NCI-H1105 (cell line): Measurements from ENCODE around the gene ZBTB7C.

Source experiments
- DNase-seq: peaks from one replicate; lab custom pipeline; 2025; lab: John Stamatoyannopoulos, UW

ZBTB7C gene

GRCh38 chr18:48323151-48323550, 86.0 kb downstream of the ZBTB7C start:
- DNase-seq: no peak

DNA sequence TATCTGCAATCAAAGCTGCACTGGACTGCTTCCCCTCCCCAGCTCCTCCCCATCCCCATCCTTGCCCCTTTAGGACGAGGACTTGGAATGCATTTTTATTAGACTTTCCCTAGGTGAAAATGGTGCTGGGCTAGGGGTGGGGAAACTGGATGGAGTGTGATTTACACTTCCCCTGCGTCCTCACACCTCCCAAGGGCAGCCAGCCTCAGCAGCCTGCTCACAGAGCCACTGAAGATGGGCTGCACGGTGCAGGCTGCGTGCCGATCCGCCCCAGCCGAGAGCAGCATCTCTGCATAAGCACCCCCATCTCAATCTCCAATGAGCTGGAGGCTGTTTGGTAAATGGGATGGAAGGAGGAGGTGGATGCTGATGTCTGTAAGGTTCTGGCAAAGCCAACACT, 87.6 kb downstream of the ZBTB7C start:
- no peak for DNase-seq

DNA sequence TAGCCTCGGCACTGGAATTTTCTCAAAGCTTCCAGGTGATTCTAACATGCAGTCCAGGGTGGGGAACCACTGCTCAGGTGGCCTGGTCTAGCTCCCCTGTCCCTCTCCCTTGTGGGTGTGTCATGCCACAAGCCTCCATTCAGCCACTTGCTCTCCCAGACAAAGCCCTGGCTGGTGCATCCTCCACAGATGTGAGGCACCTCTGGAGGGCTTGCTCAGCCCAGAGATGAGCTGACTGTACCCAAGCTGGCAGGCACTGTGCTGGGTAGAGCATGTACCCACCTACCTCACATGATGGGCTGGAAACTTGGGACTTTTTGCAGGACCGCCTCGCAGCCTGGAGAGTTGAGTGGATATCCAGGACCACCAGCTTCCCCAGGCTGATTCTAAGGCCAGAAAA, 88.1 kb downstream of the ZBTB7C start:
- no peak for DNase-seq

GRCh38 chr18:48320639-48320945, 88.6 kb downstream of the ZBTB7C start:
- DNase-seq: no peak

- DNase-seq: peak; percentile 87
Measured at GRCh38 chr18:48319801-48320638, 89.2 kb downstream of the ZBTB7C start.

GRCh38 chr18:48318436-48318835, 90.7 kb downstream of the ZBTB7C start:
- DNase-seq: no peak

DNA sequence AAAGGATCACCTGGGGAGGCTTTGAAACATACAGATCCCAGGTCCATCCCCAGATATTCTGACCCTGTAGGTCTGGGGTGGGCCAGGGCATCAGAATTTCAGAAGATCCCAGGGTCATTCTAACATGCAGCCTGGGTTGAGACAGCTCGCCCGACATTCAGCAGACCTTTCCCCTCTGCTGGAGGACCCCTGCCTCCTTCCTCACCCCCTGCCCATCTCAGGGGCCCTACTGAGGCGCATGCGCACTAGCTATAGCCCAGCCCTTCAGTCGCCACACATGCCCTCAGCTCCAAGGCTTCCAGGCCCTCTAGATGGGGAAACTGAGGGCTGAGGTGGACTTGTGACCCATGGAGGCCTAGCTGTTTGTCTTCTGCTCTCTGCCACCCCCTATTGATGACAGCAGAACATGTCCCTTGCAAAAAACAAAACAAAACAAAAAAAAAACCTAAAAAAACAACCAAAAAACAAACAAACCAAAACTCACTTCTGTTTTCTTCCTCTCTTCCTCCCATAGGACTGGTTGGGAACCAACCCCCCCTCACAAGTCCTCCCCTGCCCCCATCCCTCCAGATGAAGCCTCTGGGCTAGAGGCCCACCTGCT, 91.3 kb downstream of the ZBTB7C start:
- DNase-seq: no peak

DNA sequence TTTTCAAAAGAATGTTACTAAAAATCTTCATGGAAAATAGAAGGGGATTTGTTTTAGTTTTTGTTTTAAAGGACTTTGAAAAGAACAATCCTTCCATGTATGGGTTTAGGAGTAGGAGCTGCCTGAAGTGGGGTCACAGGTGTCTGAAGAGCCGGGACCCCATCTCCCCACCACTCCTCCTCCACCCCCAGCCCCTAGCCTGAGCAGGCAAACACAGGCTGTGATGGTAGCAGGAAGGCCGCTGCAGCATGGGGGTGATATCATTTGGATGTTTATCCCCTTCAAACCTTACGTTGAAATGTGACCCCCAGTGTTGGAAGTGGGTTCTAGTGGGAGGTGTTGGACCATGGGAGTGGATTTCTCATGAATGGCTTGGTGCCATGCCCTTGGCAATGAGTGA, 93.0 kb downstream of the ZBTB7C start:
- DNase-seq: no peak

- DNase-seq: peak; percentile 68
Measured at GRCh38 chr18:48314690-48315089, 94.5 kb downstream of the ZBTB7C start.

DNA sequence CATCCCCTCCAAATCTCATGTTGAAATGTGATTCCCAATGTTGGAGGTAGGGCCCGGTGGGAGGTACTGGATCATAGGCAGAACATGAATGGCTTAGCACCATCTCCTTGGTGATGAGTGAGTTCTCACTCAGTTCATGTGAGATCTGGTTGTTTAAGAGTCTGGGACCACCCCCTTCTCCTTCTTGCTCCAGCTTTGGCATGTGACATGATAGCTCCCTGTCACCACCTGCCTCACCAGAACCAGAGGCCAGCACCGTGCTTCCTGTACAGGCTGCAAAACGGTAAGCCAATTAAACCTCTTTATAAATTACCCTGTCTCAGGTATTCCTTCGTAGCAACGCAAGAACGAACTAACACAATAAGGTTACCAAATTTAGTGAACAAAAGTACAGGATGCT, 95.4 kb downstream of the ZBTB7C start:
- DNase-seq: peak; percentile 21

- DNase-seq: no peak
Measured at GRCh38 chr18:48312066-48312465, 97.1 kb downstream of the ZBTB7C start.

DNA sequence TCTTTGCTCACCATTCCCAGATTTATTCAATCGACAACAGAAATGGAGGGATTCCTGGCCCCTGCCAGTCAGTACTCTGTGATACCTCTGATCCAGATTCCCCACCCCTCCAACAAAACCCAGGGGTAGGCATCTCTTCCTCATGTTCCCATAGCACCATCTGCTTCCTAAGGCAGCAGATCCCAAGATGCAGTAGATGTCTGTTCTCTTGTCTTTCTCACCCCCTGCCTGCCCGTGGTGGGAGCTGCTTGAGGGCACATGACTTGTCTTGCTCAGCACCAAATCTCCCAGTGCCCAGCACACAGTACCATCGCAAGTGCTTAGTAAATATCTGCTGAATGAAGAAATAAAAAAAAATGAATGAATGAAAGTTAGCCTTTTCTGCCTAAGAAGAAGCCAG, 98.2 kb downstream of the ZBTB7C start:
- no peak for DNase-seq

- no peak for DNase-seq
Measured at GRCh38 chr18:48310353-48310752, 98.8 kb downstream of the ZBTB7C start.

- DNase-seq: no peak
Measured at GRCh38 chr18:48308755-48309575, 100.2 kb downstream of the ZBTB7C start.

DNA sequence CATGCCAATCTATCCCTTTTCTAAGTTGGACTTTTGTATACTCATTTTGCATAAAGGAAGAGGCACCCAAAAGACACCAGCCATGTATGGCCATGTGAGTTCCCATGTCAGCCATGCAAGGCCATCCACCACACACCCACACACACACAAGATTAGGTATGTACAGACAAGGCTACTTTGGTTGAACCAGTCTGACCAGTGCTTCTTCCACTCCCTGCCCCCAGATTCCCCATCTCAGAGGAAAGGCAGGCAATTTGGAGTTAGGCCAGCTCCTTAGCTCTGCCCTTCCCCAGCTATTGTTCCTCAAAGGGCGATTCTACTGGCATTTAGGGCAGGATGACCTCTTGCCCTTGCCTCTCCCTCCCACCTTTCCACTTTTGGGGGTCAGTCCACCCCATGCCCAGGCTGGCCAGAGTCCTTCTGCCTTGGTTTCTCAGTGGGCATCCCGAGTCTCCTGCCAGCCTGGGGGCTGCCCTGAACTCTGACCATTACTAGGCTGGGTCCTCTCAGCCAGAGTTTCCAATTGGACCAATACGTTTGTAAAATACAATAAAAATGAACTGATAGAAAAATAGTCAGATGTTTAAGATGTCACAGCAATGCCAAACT, 101.1 kb downstream of the ZBTB7C start:
- DNase-seq: no peak

DNA sequence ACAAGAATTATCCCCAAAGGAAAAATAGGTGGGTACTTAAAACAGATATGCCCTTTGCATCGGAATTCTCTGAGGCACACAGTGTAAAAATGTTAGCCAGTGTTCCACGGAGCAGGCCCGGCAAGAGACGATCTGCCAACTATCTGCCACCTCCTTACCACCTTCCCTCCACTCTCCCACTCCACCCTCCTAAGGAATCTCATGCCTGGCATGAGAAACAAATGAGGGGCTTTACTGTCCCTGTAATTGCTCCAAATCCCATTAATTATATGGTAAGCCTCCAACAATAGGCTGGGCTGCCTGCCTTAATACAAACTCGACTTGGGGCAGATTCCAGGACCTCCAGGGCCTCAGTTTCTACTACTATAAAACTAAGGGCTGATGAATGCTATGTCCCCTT, 102.3 kb downstream of the ZBTB7C start:
- DNase-seq: no peak

- no peak for DNase-seq
Measured at GRCh38 chr18:48304906-48305693, 104.1 kb downstream of the ZBTB7C start.

DNA sequence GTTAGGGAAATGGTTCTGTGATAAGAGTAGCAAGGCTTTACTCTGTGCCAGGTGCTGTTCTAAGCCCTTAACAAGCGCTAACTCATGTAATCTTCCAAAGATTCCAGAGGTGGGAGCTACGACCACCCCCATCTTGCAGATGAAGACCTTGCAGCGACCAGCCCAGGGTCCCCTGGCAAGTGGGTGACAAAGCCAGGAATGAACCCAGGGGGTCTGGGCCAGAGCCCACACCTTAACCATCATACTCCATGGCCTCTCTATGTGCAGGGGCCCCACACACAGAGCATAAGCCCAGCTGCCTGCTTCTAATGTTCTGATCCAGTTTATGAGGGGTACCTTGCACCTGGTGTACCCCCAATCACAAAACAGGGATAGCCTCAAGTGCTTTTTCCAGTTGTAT, 105.3 kb downstream of the ZBTB7C start:
- no peak for DNase-seq

GRCh38 chr18:48302736-48303135, 106.4 kb downstream of the ZBTB7C start:
- no peak for DNase-seq

DNA sequence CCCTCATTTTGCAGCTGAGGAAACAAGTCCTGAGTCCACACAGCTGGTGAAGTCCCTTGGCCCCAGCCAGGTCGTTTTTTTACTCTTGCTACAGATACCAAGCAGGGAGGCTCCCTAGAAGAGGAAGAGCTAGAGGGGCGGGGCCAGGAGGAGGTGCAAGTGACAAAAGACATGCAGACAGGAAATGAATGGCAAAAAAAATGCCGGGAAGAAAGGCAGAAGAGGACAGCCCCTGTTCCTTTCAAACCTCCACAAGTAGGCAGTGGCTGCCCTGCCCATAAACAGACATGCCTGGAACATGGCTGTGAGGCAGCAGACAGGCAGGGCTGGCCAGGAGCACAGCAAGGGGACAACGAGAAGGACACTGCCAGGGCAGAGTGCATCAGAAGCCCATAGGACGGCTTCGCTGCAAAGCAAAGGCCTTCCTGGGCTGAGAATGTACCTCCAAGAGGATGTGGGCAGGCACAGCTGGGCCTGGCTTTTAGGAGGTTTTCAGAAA, 108.7 kb downstream of the ZBTB7C start:
- no peak for DNase-seq

- no peak for DNase-seq
Measured at GRCh38 chr18:48297139-48297538, 112.0 kb downstream of the ZBTB7C start.

DNA sequence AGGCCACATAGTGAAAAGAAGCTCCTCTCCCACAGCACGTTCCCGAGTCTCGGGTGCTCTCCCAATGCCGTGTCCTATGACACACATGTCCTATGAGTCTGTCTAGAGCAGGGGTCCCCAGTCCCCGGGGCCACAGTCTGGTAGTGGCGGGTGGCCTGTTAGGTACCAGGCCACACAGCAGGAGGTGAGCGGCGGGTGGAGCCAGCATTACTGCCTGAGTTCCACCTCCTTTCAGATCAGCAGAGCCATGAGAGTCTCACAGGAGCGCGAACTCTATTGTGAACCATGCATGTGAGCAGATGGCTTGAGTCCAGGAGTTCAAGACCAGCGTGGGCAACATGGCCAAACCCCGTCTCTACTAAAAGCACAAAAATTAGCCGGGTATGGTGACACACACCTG, 112.6 kb downstream of the ZBTB7C start:
- DNase-seq: no peak
